HG03571 (cell line): Measurements from ENCODE around the gene TTF1.
"Not testable (repeated sequence)": the region's sequence is repeated elsewhere in the genome, so short reads cannot be mapped to it uniquely, and the experiment has no call there.

Experiments
- ATAC-seq: cut with Tn5 transposase; IDR thresholded peaks from one replicate; pipeline ENCODE4 v1.9.1; 2021; ENCODE audit not compliant: unreplicated experiment

The TTF1 gene

GRCh38 chr9:132414731-132415130 lies 8.1 kb upstream of the TTF1 start:
- no peak for ATAC-seq

GRCh38 chr9:132413926-132414325 lies 7.3 kb upstream of the TTF1 start:
- no peak for ATAC-seq

GRCh38 chr9:132412089-132412488 lies 5.4 kb upstream of the TTF1 start:
- ATAC-seq, result no peak

GRCh38 chr9:132411091-132411508 lies 4.5 kb upstream of the TTF1 start:
- ATAC-seq, result no peak

GRCh38 chr9:132410642-132411041 lies 4.0 kb upstream of the TTF1 start:
- ATAC-seq, result no peak

- no peak for ATAC-seq
These were observed 3.3 kb upstream of the TTF1 start, which contains the start of gene CFAP77 for GRCh38 chr9:132409828-132410528. Gene CFAP77, plus strand, starts transcription at chr9:132410211. Its CDS starts 61 bp downstream, at chr9:132410272.

GRCh38 chr9:132408521-132408920 lies 1.9 kb upstream of the TTF1 start:
- no peak for ATAC-seq

GRCh38 chr9:132407196-132407595 lies 556 bp upstream of the TTF1 start:
- no peak for ATAC-seq

GRCh38 chr9:132404228-132404881 lies 2.3 kb downstream of the TTF1 start:
- ATAC-seq, result no peak

- ATAC-seq, result no peak
These were observed 4.8 kb downstream of the TTF1 start for GRCh38 chr9:132401824-132402223.

GRCh38 chr9:132395560-132395959 lies 11.1 kb downstream of the TTF1 start:
- no peak for ATAC-seq

GRCh38 chr9:132391449-132391848 lies 15.2 kb downstream of the TTF1 start:
- ATAC-seq, result no peak

GRCh38 chr9:132390966-132391365 lies 15.7 kb downstream of the TTF1 start:
- no peak for ATAC-seq

- ATAC-seq, result no peak
These were observed 19.5 kb downstream of the TTF1 start for GRCh38 chr9:132387133-132387532.

GRCh38 chr9:132384376-132384775 lies 22.3 kb downstream of the TTF1 start:
- no peak for ATAC-seq

GRCh38 chr9:132383462-132383883 lies 23.2 kb downstream of the TTF1 start:
- peak; percentile 51 for ATAC-seq

GRCh38 chr9:132381966-132382541 lies 24.6 kb downstream of the TTF1 start:
- peak; percentile 73 for ATAC-seq

GRCh38 chr9:132378416-132378815 lies 28.2 kb downstream of the TTF1 start:
- ATAC-seq, result not testable (repeated sequence)

GRCh38 chr9:132377769-132378168 lies 28.9 kb downstream of the TTF1 start:
- ATAC-seq, result not testable (repeated sequence)

- ATAC-seq, result no peak
These were observed 34.2 kb downstream of the TTF1 start for GRCh38 chr9:132372177-132373095.

GRCh38 chr9:132370592-132370991 lies 36.0 kb downstream of the TTF1 start:
- no peak for ATAC-seq
